ENCODE data around the gene TTLL6. TPM values are rescaled to one million over a fixed set of nuclear protein-coding genes. Genes with fewer than 3 reads are reported as not detected.

Gene TTLL6
- total RNA-seq, 1 experiment from 2014 or later, result 2.4 TPM

GRCh38 chr17:48860456-48860855, 43.4 kb upstream of the TTLL6 start:
- DNase-seq, result no peak
- no peak overlapping the region for H3K4me2 ChIP-seq (ENCODE audit: insufficient read depth, insufficient read length, low read length)
- H2AFZ ChIP-seq (ENCODE audit: low read length), result no peak overlapping the region
- no peak overlapping the region for H2BK5ac ChIP-seq (ENCODE audit: insufficient read length, low read length)
- H3K4me1 Mint-ChIP-seq, result no peaks in the 10 kb centered on the region
- no peak overlapping the region for H3K23ac ChIP-seq (ENCODE audit: insufficient read length, low read depth, low read length)
- no peaks in the 10 kb centered on the region for H3K79me1 ChIP-seq (ENCODE audit: insufficient read depth, low read depth, low read length, poor library complexity, severe bottlenecking)
- 0 out of 2 replicates have a peak, but pooled peaks cover under 1% of the 10 kb centered on the region for H3K4me1 ChIP-seq (ENCODE audit: insufficient read depth, low read length)
- H3K27me3 ChIP-seq (ENCODE audit: insufficient read depth, low read length), result no peaks in the 10 kb centered on the region
- H3K18ac ChIP-seq (ENCODE audit: insufficient read length, low read depth, low read length), result no peak overlapping the region
- no peak overlapping the region for H2AK5ac ChIP-seq (ENCODE audit: insufficient read length, low read length)
- H3K9me3 Mint-ChIP-seq, result no peaks in the 10 kb centered on the region
- H3K23me2 ChIP-seq (ENCODE audit: insufficient read length, low read depth, low read length, poor library complexity, severe bottlenecking), result no peaks in the 10 kb centered on the region
- H3K27ac ChIP-seq (ENCODE audit: insufficient read length, low read depth, low read length), result no peak overlapping the region
- no peak overlapping the region for H2BK12ac ChIP-seq (ENCODE audit: insufficient read length, low read depth, low read length)
- no peak overlapping the region for H4K91ac ChIP-seq (ENCODE audit: insufficient read length, low read depth, low read length)
- H4K8ac ChIP-seq (replicated peaks; ENCODE audit: insufficient read length, low read depth, low read length), result no peak overlapping the region
- no CpG with 5 or more reads among the region's 4 CpGs for WGBS (ENCODE audit: extremely low coverage, insufficient read length, low lambda C conversion rate)
- peak overlapping the region in 1 of 3 experiments; percentile 14; a peak in 1 of 7 replicates for H3K27ac Mint-ChIP-seq
- no peaks in the 10 kb centered on the region for H3K27me3 Mint-ChIP-seq (ENCODE audit: low read depth)
- no peaks in the 10 kb centered on the region for H3K79me2 ChIP-seq (ENCODE audit: insufficient read depth, low read length)
- no peak overlapping the region for H4K5ac ChIP-seq (ENCODE audit: insufficient read length, low read depth, low read length)
- no peak overlapping the region for H3K4ac ChIP-seq (ENCODE audit: low read depth, low read length)
- no peak overlapping the region for H3T11ph ChIP-seq (ENCODE audit: low read length)
- TF ChIP-seq, protein P1, sequence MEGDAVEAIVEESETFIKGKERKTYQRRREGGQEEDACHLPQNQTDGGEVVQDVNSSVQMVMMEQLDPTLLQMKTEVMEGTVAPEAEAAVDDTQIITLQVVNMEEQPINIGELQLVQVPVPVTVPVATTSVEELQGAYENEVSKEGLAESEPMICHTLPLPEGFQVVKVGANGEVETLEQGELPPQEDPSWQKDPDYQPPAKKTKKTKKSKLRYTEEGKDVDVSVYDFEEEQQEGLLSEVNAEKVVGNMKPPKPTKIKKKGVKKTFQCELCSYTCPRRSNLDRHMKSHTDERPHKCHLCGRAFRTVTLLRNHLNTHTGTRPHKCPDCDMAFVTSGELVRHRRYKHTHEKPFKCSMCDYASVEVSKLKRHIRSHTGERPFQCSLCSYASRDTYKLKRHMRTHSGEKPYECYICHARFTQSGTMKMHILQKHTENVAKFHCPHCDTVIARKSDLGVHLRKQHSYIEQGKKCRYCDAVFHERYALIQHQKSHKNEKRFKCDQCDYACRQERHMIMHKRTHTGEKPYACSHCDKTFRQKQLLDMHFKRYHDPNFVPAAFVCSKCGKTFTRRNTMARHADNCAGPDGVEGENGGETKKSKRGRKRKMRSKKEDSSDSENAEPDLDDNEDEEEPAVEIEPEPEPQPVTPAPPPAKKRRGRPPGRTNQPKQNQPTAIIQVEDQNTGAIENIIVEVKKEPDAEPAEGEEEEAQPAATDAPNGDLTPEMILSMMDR (conservative IDR thresholded peaks at IDR 0.05), result no peak
- H3K14ac ChIP-seq (ENCODE audit: insufficient read depth, low read length), result no peak overlapping the region
- H2BK20ac ChIP-seq (ENCODE audit: low read depth, low read length, poor library complexity, severe bottlenecking), result no peak overlapping the region
- H4K20me1 ChIP-seq (ENCODE audit: control insufficient read depth, insufficient read depth, insufficient read length), result no peaks in the 10 kb centered on the region
- H3K9me3 ChIP-seq (ENCODE audit: control insufficient read depth, low read depth, low read length), result no peaks in the 10 kb centered on the region
- no peak overlapping the region for H3K4me3 Mint-ChIP-seq
- no peak overlapping the region for H3K56ac ChIP-seq (ENCODE audit: insufficient read length, low read depth, low read length)
- H2BK15ac ChIP-seq (ENCODE audit: low read depth, low read length), result no peak overlapping the region
- peaks cover 0 to 14% (median 0%) of the 10 kb centered on the region in 3 experiments; a peak in 3 of 7 replicates for H3K36me3 Mint-ChIP-seq (ENCODE audit: insufficient read depth in 1 of 3, low read depth in 3 of 3)
- no peak overlapping the region for H2BK120ac ChIP-seq (ENCODE audit: low read depth, low read length, poor library complexity, severe bottlenecking)
- no peak overlapping the region for H3K9ac ChIP-seq (ENCODE audit: extremely low read depth, insufficient read length, low read length)

Data from H9 (cell line).